AG04449 (cell line): ENCODE data around the gene PIGU.

Source experiments
- CTCF ChIA-PET: fragments of 350-600 bp; formaldehyde crosslinking; extraction: SDS; loops from one replicate; lab custom pipeline; 2021; ENCODE audit warnings: antibody characterized with exemption; lab: Yijun Ruan, JAX
- POLR2A ChIA-PET: fragments of 400-600, 350-600 bp; formaldehyde crosslinking; extraction: SDS; loops from one replicate; lab custom pipeline; 2020; ENCODE audit warnings: antibody characterized with exemption, inconsistent platforms; lab: Yijun Ruan, JAX
- DNase-seq: peaks from one replicate; pipeline ENCODE4 v3.0.0-alpha.2; 2010; ENCODE audit warnings: low read depth, low spot score
- H3K4me3 ChIP-seq: 2 replicates; pipeline ENCODE4 v1.5.1; 2011; ENCODE audit warnings: low read depth, mild to moderate bottlenecking, control low read depth, low read length
- CTCF ChIP-seq: IDR thresholded peaks from one replicate; pipeline ENCODE4 v1.5.1; 2011; ENCODE audit warnings: mild to moderate bottlenecking, moderate library complexity, low read length, control low read depth, inconsistent platforms; ENCODE audit not compliant: insufficient read depth; ENCODE audit errors: missing control alignments

Gene PIGU

DNA sequence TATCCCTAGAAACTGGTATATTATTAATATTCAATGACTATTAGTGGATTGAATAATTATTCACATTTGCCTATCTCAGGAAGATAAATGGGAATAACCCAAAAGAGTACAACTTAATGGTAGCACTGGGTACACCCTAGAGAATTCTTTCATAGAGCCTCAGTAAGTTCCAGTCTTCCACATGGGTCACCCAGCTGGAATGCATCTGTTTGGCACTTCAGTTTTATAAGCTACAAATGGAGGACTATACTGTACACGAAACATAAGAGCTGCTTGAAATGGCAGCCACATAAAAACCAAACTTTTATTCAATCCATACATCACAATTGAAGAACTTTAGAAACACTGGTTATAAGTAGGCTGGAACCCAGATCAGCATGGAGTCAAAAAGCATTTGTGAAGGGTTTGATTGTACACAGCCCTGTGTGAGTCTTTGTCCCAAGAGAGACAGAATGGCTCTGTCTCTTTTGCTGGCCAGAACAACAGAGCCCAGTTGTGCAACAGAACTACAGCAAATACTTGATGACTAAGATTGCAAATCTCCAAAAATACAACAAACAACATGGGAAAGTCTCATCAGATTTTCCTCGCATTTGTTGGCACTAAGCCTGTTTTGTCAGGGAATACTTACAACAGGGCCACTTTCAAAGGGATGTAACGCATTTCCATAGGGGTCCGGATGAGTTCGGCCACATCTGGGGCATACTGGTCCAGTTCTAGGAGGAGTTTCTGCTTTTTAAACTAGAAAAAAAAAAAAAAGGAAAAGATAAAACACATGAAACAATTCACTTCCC, 39.5 kb downstream of the PIGU start:
- ChIA-PET CTCF (interaction anchor here (1.8 kb wide), 1 partner anchor 11 kb away, joined by 5 read pairs; no protein-coding TSS in a partner anchor), POLR2A (no interaction called here)
- DNase-seq: peak; percentile 46
- H3K4me3 ChIP-seq: no peak overlapping the region
- TF ChIP-seq CTCF: no peak

GRCh38 chr20:34636648-34637047, 40.2 kb downstream of the PIGU start:
- no peak for DNase-seq
- ChIA-PET CTCF (interaction anchor here (1.8 kb wide), 1 partner anchor 11 kb away, joined by 5 read pairs; no protein-coding TSS in a partner anchor), POLR2A (no interaction called here)
- TF ChIP-seq CTCF: no peak
- H3K4me3 ChIP-seq: no peak overlapping the region

DNA sequence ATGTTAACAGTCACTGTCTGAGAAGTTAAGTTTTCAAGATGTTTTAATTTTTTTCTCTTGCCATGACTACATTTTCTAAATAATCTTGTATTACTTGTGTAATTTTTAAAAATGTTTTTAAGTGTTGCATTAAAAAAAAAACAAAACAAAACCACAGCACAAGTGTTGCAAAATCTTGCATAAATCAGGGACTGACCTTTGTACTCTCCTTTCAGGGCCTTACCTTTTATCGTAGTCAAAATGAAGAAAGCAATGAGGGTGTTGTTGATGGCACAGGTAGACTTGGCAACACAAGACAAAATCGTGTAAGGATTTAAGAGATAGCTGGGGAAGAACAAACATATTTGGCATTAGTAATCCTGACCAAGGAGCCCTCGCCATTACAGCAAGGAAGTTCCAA, 42.5 kb downstream of the PIGU start:
- DNase-seq: no peak
- POLR2A ChIA-PET: no interaction called here
- CTCF ChIA-PET: no interaction called here
- no peak overlapping the region for H3K4me3 ChIP-seq
- no peak for TF ChIP-seq CTCF

- no peak for DNase-seq
- H3K4me3 ChIP-seq: no peak overlapping the region
- ChIA-PET CTCF (no interaction called here), POLR2A (no interaction called here)
- TF ChIP-seq CTCF: no peak
Observed at GRCh38 chr20:34632870-34633452, 43.9 kb downstream of the PIGU start.

GRCh38 chr20:34629904-34630303, 47.0 kb downstream of the PIGU start:
- no peak overlapping the region for H3K4me3 ChIP-seq
- ChIA-PET POLR2A (no interaction called here), CTCF (no interaction called here)
- TF ChIP-seq CTCF: no peak
- no peak for DNase-seq

DNA sequence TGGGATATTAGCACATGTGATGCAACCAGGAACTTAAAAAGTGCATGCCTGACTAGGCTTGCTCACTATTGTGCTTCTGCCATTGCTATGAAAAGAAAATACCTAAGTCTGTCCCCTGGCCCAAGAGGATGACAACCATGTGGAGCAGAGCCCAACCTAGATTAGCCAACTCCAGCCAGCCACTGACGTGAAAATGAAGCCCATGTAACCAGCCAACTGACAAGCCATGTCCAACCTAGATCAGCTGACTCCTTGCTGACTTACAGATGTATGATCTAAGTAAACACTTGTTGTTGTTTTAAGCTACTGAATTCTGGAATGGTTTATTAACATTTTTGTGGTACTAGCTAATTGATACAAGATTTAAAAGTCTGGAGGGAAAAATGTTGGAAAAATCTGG, 47.5 kb downstream of the PIGU start:
- CTCF ChIA-PET: no interaction called here
- H3K4me3 ChIP-seq: no peak overlapping the region
- POLR2A ChIA-PET: no interaction called here
- no peak for DNase-seq
- no peak for TF ChIP-seq CTCF
